HG02840 (cell line): ENCODE results near the gene CSDE1.

ENCODE experiments used
- ATAC-seq: cut with Tn5 transposase; IDR thresholded peaks from one replicate; pipeline ENCODE4 v1.9.1; 2021; ENCODE audit warnings: mild to moderate bottlenecking, moderate library complexity, moderate number of reproducible peaks; ENCODE audit not compliant: unreplicated experiment, low FRiP score

Gene CSDE1

GRCh38 chr1:114668784-114669561 is 88.8 kb downstream of the CSDE1 start:
- ATAC-seq, result no peak

DNA sequence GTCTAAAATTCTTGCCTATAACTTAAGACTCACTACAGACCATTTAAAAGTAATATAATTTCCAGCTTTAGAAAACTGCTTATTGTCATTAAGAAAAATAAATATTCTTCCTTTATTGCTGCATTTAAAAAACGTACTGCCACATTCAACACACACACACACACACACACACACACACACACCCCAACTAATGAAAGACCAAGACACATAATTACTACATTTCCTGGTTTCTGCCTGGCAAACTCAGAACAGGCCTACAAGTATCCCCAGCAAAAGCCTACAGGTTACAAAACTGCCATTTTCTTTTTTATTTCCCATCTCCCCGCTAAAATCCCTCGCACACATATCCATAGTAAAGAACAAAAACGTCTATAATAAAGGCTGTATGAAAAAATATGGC is 89.4 kb downstream of the CSDE1 start:
- ATAC-seq, result no peak

GRCh38 chr1:114666954-114667353 is 90.8 kb downstream of the CSDE1 start:
- ATAC-seq, result no peak
